Stimulated activated CD4-positive, alpha-beta T cell treated with anti-CD3 and anti-CD28 coated beads, Interleukin-1b, Interleukin-23, amount 100 ng/mL, for 4 hours (primary cell): ENCODE data around the gene ZSCAN26.

Experiments used
- DNase-seq, 2 donors: peaks; one replicate each; pipeline ENCODE4 v3.0.0-alpha.2; 2020; ENCODE audit warnings: low read depth in 2 of 2

The ZSCAN26 gene

GRCh38 chr6:28322661-28323060, 55.7 kb downstream of the ZSCAN26 start:
- no peak for DNase-seq

GRCh38 chr6:28323813-28324424, 57.0 kb downstream of the ZSCAN26 start:
- DNase-seq, result no peak

- no peak for DNase-seq
These were observed 59.5 kb downstream of the ZSCAN26 start for GRCh38 chr6:28326371-28326948.
